A549 treated with AZD9567 at 1 μM for 4 hours (cell line): Measurements from ENCODE around the gene TEN1. TPM values are rescaled to one million over a fixed set of nuclear protein-coding genes. Genes with fewer than 3 reads are reported as not detected.

Experiments used
- total RNA-seq: library from RNA; stranded (reverse); fragments of 200-300 nt; extraction: Qiagen RNA extraction; gene quantifications from 5 replicates; pipeline ENCODE4 v1.2.3, GENCODE V29; 2022; ENCODE audit not compliant: insufficient read depth

TEN1 gene
- 23.0 to 25.8 TPM (median 25.3 TPM) in 5 replicates for total RNA-seq

GRCh38 chr17:75978938-75979704, at the start of gene TEN1, which contains the start of gene ACOX1:
TEN1 (plus strand) TSS chr17:75979240; CDS start chr17:75986193, 6,953 bp downstream.
ACOX1 (minus strand) TSS chr17:75979166; CDS start chr17:75979073, 93 bp downstream.

GRCh38 chr17:75940727-75941441, 38.2 kb upstream of the TEN1 start, which contains the start of gene FBF1:
FBF1 (minus strand) TSS chr17:75941042; CDS start chr17:75938149, 2,893 bp downstream.

GRCh38 chr17:76000755-76001521, 21.9 kb downstream of the TEN1 start, which contains the start of gene CDK3:
CDK3 (plus strand) TSS chr17:76000855; CDS start chr17:76001426, 571 bp downstream.

GRCh38 chr17:76027159-76027839, 48.3 kb downstream of the TEN1 start, which contains the start of gene EVPL:
EVPL (minus strand) TSS chr17:76027306; CDS start chr17:76027198, 108 bp downstream.

Other genes with a start within 250 kb of the TEN1 start
- gene GALK1, start 214.0 kb upstream of the TEN1 start, total RNA-seq, result 64.4 to 81.9 TPM (median 77.0 TPM) in 5 replicates
- gene UNK, start 194.4 kb upstream of the TEN1 start, total RNA-seq, result 24.9 to 41.9 TPM (median 29.4 TPM) in 5 replicates
- 3.8 to 5.9 TPM (median 4.7 TPM) in 5 replicates for gene UNC13D, start 134.8 kb upstream of the TEN1 start, total RNA-seq
- 76.9 to 93.6 TPM (median 84.8 TPM) in 5 replicates for gene WBP2, start 123.9 kb upstream of the TEN1 start, total RNA-seq
- gene TRIM47, start 100.7 kb upstream of the TEN1 start, total RNA-seq, result 149 to 167 TPM (median 156 TPM) in 5 replicates
- 24.6 to 42.5 TPM (median 37.6 TPM) in 5 replicates for gene TRIM65, start 82.3 kb upstream of the TEN1 start, total RNA-seq
- gene MRPL38, start 74.4 kb upstream of the TEN1 start, total RNA-seq, result 100 to 137 TPM (median 130 TPM) in 5 replicates
- gene FBF1, start 38.2 kb upstream of the TEN1 start, total RNA-seq, result 5.0 to 9.4 TPM (median 8.5 TPM) in 5 replicates
- gene ACOX1, start 74 bp upstream of the TEN1 start, total RNA-seq, result 16.3 to 17.6 TPM (median 17.1 TPM) in 5 replicates
- 4.6 to 5.5 TPM (median 5.0 TPM) in 4 of 5 replicates, not detected in the other for gene CDK3, start 21.6 kb downstream of the TEN1 start, total RNA-seq
- 8.9 to 18.2 TPM (median 16.9 TPM) in 5 replicates for gene EVPL, start 48.1 kb downstream of the TEN1 start, total RNA-seq
- gene SRP68, start 93.3 kb downstream of the TEN1 start, total RNA-seq, result 82.2 to 91.8 TPM (median 85.0 TPM) in 5 replicates
- gene GALR2, start 95.5 kb downstream of the TEN1 start, total RNA-seq, result 1.5 to 2.0 TPM (median 1.8 TPM) in 4 of 5 replicates, not detected in the other
- gene ZACN, start 99.9 kb downstream of the TEN1 start, total RNA-seq, result 0.21 to 0.52 TPM (median 0.46 TPM) in 4 of 5 replicates, not detected in the other
- 45.7 to 65.2 TPM (median 60.0 TPM) in 5 replicates for gene EXOC7, start 124.5 kb downstream of the TEN1 start, total RNA-seq
- 0.47 to 0.64 TPM (median 0.59 TPM) in 4 of 5 replicates, not detected in the other for gene FOXJ1, start 162.0 kb downstream of the TEN1 start, total RNA-seq